IMR-90 (cell line): ENCODE data around the gene FHIP1A.

Source experiments
- BHLHE40 ChIP-seq: fragments of 150-350 bp; IDR thresholded peaks from 2 replicates; pipeline ENCODE4 v1.6.1; 2016; ENCODE audit warnings: mild to moderate bottlenecking, low read depth, low read length
- CEBPB ChIP-seq: IDR thresholded peaks from 2 replicates; pipeline ENCODE4 v1.6.1; 2012; ENCODE audit warnings: low read depth, low read length, improper control_type of control experiment
- CHD1 ChIP-seq: IDR thresholded peaks from 2 replicates; pipeline ENCODE4 v1.6.1; 2012; ENCODE audit warnings: low read depth, low read length, improper control_type of control experiment
- FOS ChIP-seq: fragments of 150-350 bp; IDR thresholded peaks from 2 replicates; pipeline ENCODE4 v1.6.1; 2016; ENCODE audit warnings: low read depth, low read length
- MAFK ChIP-seq: IDR thresholded peaks from 2 replicates; pipeline ENCODE4 v1.6.1; 2012; ENCODE audit warnings: low read depth, low read length, improper control_type of control experiment
- MXI1 ChIP-seq: IDR thresholded peaks from 2 replicates; pipeline ENCODE4 v1.6.1; 2012; ENCODE audit warnings: low read depth, mild to moderate bottlenecking, low read length, moderate library complexity, borderline replicate concordance
- POLR2A ChIP-seq: IDR thresholded peaks from 2 replicates; pipeline ENCODE4 v1.6.1; 2012; ENCODE audit warnings: mild to moderate bottlenecking, low read depth, low read length
- RAD21 ChIP-seq: IDR thresholded peaks from 2 replicates; pipeline ENCODE4 v1.6.1; 2012; ENCODE audit warnings: low read length, improper control_type of control experiment
- RCOR1 ChIP-seq: IDR thresholded peaks from 2 replicates; pipeline ENCODE4 v1.6.1; 2012; ENCODE audit warnings: mild to moderate bottlenecking, low read length, improper control_type of control experiment; ENCODE audit not compliant: insufficient replicate concordance
- RFX5 ChIP-seq: IDR thresholded peaks from 2 replicates; pipeline ENCODE4 v1.8.0; 2012; ENCODE audit warnings: low read depth, mild to moderate bottlenecking, low read length, moderate library complexity
- SMC3 ChIP-seq: fragments of 150-350 bp; IDR thresholded peaks from 2 replicates; pipeline ENCODE4 v1.6.1; 2016; ENCODE audit warnings: low read depth, mild to moderate bottlenecking, antibody characterized with exemption, low read length, moderate library complexity
- TF ChIP-seq, protein P1 (sequence below): conservative IDR thresholded peaks from 2 replicates; pipeline ENCODE4 v1.5.1; 2012; ENCODE audit warnings: mild to moderate bottlenecking, low read depth, low read length, improper control_type of control experiment
- TF ChIP-seq, protein P2 (sequence below): fragments of 150-350 bp; IDR thresholded peaks from 2 replicates; pipeline ENCODE4 v1.6.1; 2016; ENCODE audit warnings: low read depth, mild to moderate bottlenecking, low read length, moderate library complexity, borderline replicate concordance
- TF ChIP-seq, protein P3 (sequence below): fragments of 150-350 bp; IDR thresholded peaks from 2 replicates; pipeline ENCODE4 v1.6.1; 2017; ENCODE audit warnings: mild to moderate bottlenecking, antibody characterized with exemption, low read length, low read depth

DNA sequence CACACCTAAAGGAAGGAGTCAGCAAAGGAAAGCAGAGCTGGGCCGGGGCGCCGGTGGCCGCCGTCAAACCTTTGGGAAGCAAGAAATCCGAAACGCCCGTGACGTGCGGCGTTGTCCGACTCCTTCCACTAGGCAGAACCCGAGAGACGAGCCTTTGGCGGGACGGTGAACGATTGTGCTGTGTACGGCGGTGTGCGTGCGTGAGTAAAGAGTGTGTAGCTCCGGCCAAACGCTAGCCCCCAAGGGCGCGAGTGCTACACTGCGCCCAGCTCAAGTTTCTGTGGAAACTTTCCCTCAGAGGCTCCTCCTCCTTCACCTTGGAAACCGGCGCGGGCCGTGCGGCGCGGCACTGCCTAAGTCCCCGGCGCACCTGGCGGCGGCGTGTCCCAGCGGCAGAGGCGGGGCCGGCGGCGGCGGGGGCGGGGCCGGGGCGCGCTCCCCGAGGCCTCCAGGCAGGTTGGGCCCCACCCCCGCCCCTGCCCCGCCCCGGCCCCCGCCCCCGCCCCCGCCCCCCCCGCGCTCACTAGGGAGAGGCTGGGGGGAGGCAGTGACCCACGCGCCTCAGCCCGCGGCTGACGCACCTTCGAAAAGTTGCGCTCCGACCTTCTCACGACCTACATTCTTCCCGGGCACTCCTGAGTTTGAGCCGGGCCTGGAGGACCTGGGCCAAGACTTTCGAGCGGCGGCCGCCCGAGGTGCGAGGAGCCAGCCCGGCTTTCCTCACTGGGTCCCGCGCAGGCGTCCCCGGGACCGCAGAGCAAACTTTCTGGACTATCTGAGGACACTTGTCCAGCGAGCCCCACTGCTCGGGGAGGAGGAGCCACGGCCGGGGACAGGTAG lies at the start of gene FHIP1A:
- TF ChIP-seq, protein P1, sequence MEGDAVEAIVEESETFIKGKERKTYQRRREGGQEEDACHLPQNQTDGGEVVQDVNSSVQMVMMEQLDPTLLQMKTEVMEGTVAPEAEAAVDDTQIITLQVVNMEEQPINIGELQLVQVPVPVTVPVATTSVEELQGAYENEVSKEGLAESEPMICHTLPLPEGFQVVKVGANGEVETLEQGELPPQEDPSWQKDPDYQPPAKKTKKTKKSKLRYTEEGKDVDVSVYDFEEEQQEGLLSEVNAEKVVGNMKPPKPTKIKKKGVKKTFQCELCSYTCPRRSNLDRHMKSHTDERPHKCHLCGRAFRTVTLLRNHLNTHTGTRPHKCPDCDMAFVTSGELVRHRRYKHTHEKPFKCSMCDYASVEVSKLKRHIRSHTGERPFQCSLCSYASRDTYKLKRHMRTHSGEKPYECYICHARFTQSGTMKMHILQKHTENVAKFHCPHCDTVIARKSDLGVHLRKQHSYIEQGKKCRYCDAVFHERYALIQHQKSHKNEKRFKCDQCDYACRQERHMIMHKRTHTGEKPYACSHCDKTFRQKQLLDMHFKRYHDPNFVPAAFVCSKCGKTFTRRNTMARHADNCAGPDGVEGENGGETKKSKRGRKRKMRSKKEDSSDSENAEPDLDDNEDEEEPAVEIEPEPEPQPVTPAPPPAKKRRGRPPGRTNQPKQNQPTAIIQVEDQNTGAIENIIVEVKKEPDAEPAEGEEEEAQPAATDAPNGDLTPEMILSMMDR: 0 out of 2 replicates have a peak, but pooled peaks have one; percentile 11
- TF ChIP-seq RFX5 (no peak), POLR2A (no peak), RAD21 (no peak), SMC3 (no peak), MXI1 (no peak), BHLHE40 (no peak), RCOR1 (no peak), FOS (no peak), CHD1 (no peak), CEBPB (no peak), MAFK (no peak)
- TF ChIP-seq, protein P2, sequence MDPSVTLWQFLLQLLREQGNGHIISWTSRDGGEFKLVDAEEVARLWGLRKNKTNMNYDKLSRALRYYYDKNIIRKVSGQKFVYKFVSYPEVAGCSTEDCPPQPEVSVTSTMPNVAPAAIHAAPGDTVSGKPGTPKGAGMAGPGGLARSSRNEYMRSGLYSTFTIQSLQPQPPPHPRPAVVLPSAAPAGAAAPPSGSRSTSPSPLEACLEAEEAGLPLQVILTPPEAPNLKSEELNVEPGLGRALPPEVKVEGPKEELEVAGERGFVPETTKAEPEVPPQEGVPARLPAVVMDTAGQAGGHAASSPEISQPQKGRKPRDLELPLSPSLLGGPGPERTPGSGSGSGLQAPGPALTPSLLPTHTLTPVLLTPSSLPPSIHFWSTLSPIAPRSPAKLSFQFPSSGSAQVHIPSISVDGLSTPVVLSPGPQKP: no peak
- TF ChIP-seq, protein P3, sequence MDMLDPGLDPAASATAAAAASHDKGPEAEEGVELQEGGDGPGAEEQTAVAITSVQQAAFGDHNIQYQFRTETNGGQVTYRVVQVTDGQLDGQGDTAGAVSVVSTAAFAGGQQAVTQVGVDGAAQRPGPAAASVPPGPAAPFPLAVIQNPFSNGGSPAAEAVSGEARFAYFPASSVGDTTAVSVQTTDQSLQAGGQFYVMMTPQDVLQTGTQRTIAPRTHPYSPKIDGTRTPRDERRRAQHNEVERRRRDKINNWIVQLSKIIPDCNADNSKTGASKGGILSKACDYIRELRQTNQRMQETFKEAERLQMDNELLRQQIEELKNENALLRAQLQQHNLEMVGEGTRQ: no peak
